GM08714 (cell line): ENCODE results near the gene FTH1.

ENCODE experiments used
- H3K4me3 ChIP-seq: fragments of 200-500 bp; sonication (Bioruptor generic); 2 replicates; pipeline ENCODE4 v1.5.1; 2014; ENCODE audit warnings: mild to moderate bottlenecking, low read length, inconsistent platforms
- ZNF274 ChIP-seq: IDR thresholded peaks from 2 replicates; pipeline ENCODE4 v1.6.1; 2012; ENCODE audit warnings: mild to moderate bottlenecking, low read depth, low read length

Gene FTH1

DNA sequence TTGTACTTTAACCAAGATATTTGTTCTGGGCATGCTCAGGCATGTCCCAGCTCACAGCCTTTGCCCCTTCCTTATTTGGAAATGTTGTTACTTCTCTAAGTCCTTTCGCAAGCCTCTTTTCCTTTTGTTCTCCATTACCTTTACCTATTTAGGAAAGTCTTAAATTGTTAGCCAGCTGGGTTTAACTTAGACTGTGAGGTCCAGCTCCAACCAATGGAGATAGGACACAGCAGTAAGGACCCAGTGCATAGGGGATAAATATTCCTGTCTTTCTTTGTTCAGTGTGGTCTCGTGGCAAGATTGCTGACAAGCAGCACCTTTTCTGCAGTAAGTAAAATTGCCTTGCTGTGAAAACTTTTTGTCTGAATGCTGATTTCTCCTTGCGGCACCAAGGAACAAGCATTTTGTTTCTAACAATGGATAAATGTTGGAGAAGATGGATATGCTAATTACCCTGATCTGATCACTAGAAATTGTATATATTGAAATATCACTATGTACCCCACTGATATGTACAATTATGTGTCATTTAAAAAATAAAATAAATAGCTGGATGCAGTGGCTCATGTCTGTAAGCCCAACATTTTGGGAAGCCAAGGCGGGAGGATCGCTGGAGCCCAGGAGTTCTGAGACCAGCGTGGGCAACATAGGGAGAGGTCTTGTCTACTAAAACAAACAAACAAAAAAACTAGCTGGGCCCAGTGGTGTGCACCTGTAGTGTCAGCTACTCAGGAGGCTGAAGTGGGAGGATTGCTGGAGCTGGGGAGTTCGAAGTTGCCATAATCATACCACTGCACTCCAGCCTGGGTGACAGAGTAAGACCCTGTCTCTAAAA is 31.9 kb upstream of the FTH1 start:
- no peak overlapping the region for H3K4me3 ChIP-seq
- TF ChIP-seq ZNF274, result no peak

DNA sequence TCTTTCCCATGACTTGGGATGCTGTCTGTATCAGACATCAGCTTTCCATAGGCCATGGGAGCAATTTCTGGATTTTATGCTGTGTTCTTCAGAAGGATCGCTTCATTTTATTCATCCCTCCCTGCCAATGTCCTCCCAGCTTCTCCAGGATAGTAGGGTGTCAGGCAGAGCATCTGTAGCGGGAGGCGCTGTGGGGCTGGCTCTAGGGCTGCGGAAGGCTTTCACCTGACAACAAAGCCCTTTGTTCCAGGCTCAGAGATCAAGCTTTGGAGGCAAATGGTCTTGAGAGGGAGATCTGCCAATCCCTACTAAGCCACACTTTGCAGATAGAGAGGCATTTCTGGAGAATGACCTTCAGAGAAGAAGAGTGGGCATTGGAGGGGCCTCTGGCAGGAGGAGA is 29.5 kb upstream of the FTH1 start:
- no peak for TF ChIP-seq ZNF274
- H3K4me3 ChIP-seq, result no peak overlapping the region

DNA sequence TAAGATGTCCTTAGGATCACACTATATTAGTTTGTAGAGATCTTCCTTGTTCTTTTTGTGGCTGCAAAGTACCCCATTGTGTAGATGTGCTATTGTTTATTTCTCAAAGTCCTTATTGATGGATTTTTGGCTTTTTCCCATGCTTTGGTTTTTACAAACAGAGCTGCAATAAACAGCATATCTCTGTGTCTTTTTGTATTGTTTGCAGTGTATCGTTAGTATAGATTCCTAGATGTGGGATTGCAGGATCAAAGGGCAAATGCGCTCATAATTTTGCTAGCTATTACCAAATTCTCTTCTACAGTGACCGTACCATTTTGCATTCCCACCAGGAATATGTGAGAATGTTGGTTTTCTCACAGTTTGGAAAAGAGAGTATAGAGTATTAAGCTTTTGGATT is 27.5 kb upstream of the FTH1 start:
- no peak for TF ChIP-seq ZNF274
- H3K4me3 ChIP-seq, result no peak overlapping the region

DNA sequence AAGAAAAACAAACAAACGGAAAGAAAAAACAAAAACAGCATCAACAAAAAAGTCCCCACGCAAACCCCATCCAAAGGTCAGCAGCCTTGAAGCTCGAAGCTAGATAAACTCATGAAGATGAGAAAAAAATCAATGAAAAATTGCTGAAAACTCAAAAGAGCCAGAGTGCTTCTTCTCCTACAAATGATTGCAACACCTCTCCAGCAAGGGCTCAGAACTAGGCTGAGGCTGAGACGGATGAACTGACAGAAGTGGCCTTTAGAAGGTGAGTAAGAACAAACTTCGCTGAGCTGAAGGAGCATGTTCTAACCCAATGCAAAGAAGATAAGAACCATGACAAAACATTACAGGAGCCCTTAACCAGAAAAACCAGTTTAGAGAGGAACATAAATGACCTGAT is 18.4 kb upstream of the FTH1 start:
- no peak overlapping the region for H3K4me3 ChIP-seq
- TF ChIP-seq ZNF274, result no peak

DNA sequence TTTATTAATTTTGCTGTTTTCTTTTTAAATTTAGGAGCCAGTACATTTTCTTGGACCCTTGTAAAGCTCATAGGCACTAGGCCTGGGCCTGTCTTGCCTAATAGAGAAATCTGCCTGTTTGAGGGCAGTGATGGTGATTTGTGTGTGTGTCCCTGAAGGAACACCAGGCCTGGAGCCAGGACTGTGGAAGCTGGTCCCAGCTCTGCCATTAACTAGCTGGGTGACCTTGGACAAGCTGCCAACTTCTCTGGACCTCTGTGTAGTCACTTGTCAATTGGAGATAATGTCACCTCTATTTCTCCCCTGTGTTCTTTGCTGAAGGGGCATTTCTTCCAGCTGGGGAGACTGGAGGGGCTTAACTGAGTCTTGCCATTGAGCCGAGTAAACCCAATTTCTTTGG is 16.0 kb upstream of the FTH1 start:
- no peak overlapping the region for H3K4me3 ChIP-seq
- TF ChIP-seq ZNF274, result no peak

DNA sequence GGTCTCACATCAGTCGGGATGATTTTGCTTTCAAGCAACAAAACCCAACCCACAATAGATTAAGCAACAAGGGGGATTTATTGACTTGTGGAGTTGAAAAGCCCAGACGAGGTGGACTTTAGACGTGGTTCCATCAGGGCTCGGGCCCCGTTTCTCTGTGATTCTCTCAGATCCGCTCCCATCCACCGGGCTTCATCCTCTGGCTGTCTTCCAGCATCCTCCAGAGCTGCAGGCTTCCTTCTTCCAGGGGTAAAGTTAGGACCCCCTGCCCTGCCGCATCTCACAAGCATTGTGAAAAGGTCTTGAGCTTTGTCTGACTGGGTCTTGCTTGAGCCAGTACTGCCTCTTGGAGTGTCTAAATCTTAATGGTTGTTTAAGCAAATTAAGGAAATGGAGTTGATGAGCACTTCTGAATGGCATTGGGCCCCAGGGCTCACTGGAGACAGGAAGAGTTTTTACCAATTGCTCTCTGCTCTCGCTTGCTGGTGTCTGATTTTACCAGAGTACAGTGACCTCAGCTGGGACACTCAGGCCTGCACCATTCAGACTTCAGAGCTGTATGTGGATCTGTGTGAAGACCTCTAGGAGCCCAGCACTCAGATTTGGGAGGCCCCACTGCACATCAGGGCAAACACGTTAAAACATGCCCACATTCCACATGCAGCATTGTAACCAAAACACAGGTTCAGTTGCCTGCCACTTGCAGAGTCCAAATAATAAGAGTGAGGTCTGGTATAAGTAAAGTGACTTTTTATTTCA is 13.5 kb upstream of the FTH1 start:
- TF ChIP-seq ZNF274, result no peak
- H3K4me3 ChIP-seq, result no peak overlapping the region

DNA sequence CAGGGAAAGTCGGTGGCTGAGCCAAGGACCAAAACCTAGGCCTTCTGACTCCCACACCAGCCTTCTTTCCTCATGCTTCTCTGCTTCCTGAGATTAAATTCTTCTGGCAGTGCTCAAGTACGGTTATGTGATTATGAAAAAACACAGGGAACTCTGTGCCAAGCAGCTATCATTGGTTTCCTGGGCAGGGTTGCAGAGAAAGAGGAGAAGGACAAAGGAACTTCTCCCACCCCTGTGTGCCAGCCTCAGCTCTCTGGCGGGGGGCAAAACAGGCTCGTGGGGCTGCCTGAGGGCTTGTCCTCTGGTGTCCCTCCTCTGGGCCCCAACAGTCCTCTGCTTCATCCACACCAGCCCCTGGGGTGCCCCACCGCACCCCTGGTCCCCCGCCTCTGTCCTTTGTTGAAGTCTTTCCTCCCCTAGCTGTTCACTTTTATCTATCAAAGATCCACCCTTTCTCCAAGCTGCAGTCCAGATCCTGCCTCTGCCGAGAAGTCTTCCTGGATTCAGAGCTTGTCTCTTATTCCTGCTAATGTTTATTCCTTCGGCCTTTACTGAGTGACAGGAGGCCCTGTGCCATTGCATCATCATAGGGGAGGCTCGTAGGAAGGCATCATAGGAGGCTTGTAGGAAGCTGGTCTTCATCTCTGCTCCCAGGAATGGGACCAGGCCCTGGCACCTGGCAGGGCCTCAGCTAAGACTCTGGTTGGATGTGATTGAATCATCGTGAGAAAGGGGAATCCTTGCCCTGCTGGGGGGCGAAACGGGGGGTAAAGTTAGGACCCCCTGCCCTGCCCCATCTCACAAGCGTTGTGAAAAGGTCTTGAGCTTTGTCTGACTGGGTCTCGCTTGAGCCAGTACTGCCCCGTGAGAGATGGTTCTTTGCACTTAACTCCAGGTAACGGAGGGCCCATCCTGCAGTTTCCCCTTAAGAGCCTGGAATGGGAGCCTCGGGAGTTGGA is 11.5 kb upstream of the FTH1 start:
- no peak for TF ChIP-seq ZNF274
- no peak overlapping the region for H3K4me3 ChIP-seq

DNA sequence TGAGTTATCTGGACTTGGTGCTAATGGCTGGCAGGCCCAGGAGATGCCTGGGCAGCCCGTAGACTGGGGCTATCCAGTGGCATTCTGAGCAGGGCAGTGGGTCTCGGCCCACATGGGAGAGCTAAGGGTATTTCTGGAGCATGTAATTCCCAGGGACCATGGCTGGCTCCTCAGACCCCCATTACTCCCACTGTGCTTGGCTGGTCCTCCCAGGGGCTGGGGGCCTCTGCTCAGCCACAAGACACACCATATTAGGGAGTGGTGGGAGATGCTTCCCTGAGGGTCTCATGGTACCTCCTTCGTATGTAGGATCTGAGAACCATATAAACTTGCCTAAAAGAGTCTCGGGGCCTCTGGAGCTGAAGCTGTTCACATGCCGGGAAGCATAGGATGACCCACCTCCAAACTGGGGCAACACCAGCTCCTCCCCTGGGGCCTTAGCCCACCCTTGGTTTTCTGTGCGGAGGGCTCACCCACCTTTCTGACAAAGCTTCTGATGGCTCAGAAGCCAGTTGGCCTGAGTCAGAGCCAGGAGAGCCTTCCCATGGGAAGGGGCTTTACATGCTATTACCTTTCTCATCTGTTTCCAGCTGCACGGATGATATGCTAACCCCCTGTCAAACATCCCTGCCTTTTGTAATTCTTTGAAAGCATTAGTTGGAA is 9.5 kb upstream of the FTH1 start:
- no peak overlapping the region for H3K4me3 ChIP-seq
- no peak for TF ChIP-seq ZNF274

DNA sequence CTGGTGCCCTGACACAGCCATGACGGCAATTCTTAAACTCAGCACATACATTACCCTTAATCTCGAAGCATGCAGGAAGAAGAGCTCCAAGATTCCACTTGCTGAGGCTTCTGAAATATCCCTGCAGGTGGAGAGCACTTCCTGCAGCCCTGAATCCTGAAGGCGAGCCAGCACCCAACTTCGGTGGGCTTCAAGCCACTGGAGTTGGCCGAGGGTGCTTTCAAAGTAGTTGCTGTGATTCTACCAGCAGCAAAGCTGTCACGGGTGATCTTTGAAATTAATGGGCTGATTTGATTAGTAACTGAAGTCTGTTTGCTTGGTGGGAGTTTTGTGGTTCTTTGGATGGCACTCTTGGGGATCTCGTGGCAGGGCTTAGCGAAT is 9.0 kb upstream of the FTH1 start:
- no peak for TF ChIP-seq ZNF274
- H3K4me3 ChIP-seq, result no peak overlapping the region

DNA sequence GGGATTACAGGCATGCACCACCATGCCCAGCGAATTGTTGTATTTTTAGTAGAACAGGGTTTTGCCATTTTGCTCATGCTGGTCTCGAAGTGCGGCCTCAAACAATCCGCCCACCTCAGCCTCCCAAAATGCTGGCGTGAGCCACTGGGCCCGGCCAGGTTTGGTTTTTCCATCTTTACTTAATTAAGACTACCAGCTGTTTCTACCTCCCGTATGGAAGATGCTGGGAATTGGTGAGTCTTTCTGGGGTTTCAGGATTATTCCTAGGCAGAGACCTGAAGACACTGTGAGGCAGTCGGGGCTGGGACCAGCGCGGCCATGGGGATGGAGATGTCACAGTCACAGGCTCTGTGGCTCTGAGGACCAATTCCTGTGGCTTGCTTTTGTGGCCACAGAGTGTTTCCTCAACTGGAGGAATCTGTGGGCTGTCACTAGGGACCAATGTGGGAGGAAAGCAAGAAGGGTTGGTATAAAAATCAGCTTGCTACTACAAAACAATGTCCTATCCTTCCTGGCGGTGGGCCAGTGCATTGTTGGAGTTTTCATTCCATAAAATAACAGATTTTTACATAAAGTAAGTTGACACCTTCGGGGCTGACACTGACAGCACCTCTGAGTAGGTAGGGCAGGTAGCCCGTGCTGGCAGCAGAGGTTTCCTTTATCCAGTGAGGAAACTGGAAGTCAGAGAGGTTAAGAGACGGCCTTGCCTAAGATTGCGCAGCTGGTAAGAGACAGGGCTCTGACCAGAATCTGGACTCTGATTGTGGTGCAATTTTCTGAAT is 8.4 kb upstream of the FTH1 start:
- H3K4me3 ChIP-seq, result no peak overlapping the region
- TF ChIP-seq ZNF274, result no peak

DNA sequence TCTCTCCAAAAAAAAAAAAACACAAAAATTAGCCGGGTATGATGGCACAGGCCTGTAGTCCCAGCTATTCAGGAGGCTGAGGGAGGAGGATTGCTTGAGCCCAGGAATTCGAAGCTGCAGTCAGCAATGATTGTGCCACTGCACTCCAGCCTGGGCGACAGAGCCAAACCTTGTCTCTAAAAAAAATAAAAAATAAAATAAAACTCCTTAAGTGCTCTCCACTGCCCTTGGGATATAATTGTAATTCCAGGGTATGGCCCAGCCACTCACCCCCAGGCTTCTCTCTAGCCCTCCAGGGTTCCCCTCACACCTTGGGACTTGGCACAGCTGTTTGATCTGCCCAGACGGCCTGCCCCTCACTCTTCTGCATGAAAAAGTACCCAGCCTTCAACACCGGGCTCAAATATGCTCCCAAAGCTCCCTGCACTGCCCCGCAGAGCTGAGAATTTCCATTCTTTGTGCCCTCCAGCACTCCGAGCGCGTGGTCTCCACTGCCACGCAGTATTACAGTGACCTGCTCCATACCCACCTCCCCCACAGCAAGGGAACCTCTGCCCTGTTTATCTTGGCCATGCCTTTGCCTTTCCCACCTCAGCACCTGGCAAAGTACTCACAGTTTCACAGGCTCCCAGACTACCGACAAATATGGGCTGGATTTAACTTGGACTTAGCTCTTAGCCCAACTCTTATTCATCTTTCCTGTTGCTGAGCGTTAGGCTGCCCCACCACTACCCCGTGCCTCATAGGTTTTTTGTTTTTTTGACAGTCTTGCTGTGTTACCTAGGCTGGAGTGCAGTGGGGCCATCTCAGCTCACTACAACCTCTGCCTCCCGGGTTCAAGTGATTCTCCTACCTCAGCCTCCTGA is 7.6 kb upstream of the FTH1 start:
- TF ChIP-seq ZNF274, result no peak
- no peak overlapping the region for H3K4me3 ChIP-seq

DNA sequence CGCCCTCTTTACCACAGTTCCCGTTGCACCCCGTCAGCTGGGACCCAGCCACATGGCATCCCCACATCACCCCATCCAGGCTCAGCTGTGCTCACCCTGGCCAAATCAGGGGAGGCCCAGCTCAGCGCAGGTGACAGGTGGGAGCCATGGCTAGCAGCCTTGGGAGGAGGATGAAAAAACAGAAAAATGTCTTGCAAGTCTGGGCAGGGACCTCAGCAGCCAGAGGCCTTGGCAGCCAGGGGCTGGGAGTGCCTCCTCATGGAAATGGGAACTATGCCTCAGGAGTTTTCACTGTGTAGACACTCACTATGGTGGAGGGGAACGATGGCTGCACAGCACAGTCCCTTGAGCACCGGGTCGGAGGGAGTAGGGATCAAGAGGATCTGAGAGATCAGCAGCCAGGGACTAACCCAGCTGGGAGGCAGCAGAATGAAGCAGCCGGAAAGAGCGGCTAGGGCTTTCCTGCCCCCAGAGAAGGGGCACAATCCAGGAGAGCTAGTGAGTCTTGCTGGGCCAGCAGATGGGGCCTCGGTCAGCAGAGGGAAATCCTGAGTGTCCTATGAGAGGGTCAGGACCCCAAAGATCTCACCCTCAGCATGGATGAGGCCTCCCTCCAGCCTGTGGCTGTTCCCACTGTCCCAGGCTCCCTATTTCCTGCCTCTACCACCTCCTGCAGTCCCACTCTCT is 6.2 kb upstream of the FTH1 start:
- no peak for TF ChIP-seq ZNF274
- no peak overlapping the region for H3K4me3 ChIP-seq
